Omental fat pad (tissue), 4 donors: ENCODE results near the gene RBM19. TPM values are rescaled to one million over a fixed set of nuclear protein-coding genes. Genes with fewer than 3 reads are reported as not detected.

ENCODE experiments used
- ATAC-seq: fragments of 150-250 bp; one replicate; pipeline ENCODE4 v1.9.1; 2016; ENCODE audit warnings: mild to moderate bottlenecking, moderate library complexity; ENCODE audit not compliant: low FRiP score
- DNase-seq: peaks from one replicate; pipeline ENCODE4 v3.0.0-alpha.2; 2019; ENCODE audit warnings: low spot score
- total RNA-seq, 4 donors: library from RNA; depleted of rRNA; stranded (reverse); fragments of >200 nt; gene quantifications; one replicate each; pipeline ENCODE4 v1.1.0, GENCODE V29; 2016
- TF ChIP-seq, protein P1 (sequence below), 3 donors: fragments of 450-650 bp; IDR thresholded peaks; one replicate each; pipeline ENCODE4 v1.5.1; 2016 to 2017; ENCODE audit warnings: antibody characterized with exemption in 3 of 3, mild to moderate bottlenecking in 3 of 3, moderate library complexity in 2 of 3

RBM19 gene
- total RNA-seq, 4 donors from 2014 or later = 24.3 to 41.6 (median 28.7) TPM

DNA sequence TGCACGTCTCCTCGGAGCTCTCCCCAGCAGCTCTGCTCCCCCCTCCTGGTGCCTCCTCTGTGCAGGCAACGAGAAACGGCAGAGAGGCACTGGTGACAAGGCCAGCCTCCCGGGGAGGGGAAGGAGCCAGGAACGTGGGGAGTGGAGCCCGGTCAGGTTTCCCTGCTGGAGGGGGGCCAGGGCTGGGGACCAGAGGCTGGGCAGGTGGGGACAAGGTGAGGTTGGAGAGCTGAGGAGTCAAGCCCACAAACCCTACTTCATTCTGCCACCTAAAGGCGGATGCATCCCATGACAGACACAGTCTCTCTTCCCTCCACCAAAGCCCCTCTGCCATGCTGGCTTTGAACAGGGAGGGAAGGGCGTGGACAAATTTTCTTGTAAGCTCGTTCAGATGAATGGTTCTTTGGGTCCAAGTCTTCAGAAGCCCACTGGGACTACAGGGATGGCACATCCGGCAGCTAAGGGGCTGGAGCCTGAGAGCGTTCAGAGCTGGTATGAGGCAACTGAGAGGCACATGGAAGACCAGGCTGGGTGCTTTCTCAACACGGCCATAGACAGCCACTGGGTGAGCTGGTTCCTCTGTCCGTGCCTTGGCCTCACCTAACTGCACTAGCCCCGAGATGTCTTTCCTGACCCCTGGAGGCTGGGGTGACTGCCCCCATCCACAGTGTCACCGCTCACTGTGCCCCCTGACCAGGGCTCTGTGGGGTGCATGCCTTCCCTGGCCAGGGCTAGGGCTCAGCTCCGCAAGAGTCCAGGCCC, 105.9 kb downstream of the RBM19 start:
- DNase-seq (no peak), ATAC-seq (no peak)
- TF ChIP-seq, protein P1, sequence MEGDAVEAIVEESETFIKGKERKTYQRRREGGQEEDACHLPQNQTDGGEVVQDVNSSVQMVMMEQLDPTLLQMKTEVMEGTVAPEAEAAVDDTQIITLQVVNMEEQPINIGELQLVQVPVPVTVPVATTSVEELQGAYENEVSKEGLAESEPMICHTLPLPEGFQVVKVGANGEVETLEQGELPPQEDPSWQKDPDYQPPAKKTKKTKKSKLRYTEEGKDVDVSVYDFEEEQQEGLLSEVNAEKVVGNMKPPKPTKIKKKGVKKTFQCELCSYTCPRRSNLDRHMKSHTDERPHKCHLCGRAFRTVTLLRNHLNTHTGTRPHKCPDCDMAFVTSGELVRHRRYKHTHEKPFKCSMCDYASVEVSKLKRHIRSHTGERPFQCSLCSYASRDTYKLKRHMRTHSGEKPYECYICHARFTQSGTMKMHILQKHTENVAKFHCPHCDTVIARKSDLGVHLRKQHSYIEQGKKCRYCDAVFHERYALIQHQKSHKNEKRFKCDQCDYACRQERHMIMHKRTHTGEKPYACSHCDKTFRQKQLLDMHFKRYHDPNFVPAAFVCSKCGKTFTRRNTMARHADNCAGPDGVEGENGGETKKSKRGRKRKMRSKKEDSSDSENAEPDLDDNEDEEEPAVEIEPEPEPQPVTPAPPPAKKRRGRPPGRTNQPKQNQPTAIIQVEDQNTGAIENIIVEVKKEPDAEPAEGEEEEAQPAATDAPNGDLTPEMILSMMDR (IDR thresholded peaks at IDR 0.05) = no peak

GRCh38 chr12:113858841-113859386, 107.2 kb downstream of the RBM19 start:
- DNase-seq = no peak
- TF ChIP-seq, protein P1 (IDR thresholded peaks at IDR 0.05) = no peak
- no peak for ATAC-seq

DNA sequence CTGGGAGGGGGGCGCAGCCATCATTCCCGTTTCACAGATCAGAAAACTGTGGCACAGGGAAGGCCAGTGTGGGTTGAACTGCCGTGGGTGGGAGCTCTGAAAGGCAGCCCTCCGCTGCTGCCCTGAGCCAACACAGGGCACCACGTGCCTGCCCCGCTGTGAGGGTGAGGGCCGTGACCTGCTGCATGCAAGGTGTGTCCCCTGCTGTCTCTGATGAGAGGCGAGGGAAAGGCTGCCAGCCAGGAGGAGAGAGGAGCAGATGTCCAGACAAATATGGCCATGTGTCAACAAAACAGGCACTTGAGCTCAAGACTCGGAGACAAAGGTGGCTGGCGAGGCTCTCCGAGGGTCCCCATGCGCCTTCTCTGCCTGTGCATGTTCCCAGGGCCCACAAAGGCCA, 108.8 kb downstream of the RBM19 start:
- TF ChIP-seq, protein P1 (IDR thresholded peaks at IDR 0.05) = no peak
- no peak for ATAC-seq
- DNase-seq = no peak

DNA sequence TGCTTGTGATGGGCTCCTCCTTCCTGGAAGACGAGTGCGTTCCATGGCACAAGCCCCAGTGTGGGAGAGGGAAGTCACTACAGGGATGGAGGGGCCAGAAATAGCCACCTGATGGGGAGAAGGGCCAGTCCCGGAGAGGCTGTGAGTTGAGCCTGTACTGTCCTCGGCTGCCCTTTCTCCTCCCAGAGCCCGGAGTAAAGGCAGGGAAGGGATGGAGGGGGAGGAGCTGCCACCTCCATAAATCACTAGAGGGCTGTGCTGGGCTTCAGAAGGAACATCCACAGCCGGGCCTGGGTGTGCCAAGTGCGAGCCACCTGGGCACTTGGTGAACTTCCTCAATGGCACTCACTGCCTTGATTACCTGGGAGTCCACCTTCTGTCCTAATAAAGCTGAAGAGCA, 110.1 kb downstream of the RBM19 start:
- TF ChIP-seq, protein P1 (IDR thresholded peaks at IDR 0.05) = no peak
- no peak for DNase-seq
- no peak for ATAC-seq

DNA sequence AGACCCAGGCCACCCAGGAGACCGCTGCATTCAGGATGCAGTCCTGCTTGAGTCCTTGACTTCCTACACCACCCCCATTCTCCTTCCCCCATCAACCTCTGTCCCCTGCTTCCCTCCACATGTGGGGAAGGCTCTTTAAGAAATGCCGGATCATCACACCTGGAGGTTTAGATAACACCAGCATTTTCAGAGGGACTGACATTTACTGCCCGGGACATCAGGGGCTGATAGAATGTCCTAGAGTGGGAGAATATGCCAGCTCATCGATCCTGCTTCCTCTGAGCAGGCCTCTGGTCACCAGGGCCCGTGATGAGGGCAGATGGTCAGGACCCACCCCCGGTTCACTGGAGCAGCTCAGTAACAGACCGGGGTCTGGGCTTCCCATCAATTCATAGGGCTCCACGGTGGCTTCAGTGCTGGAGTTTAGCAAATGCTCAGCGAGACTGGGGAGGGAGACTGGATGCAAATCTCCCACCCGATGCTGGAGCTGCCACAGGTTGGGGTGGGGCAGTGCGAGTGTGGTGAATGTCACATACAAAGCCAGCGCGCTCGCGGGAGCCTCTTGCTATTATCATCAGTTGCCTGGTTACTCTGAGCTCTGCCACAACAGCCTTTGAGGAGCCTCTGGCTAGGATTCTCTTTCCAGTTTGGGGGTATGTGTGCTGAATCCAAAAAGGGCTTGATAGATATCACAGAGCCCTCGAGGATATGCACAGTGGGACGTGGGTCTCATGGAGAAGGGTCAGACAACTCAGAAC, 111.6 kb downstream of the RBM19 start:
- TF ChIP-seq, protein P1 (IDR thresholded peaks at IDR 0.05) = no peak
- DNase-seq (no peak), ATAC-seq (no peak)

- ATAC-seq (no peak), DNase-seq (no peak)
- TF ChIP-seq, protein P1 (IDR thresholded peaks at IDR 0.05) = no peak
Observed at GRCh38 chr12:113853491-113853890, 112.6 kb downstream of the RBM19 start.
